Smooth muscle cell (in vitro differentiated cells): ENCODE data around the gene PYGB. TPM values are rescaled to one million over a fixed set of nuclear protein-coding genes. Genes with fewer than 3 reads are reported as not detected.

Experiments
- DNase-seq: peaks from one replicate; lab custom pipeline; 2025; ENCODE audit not compliant: unreplicated experiment; lab: John Stamatoyannopoulos, UW
- H2AFZ ChIP-seq: fragments of 200-600 bp; sonication (generic); 2 replicates; pipeline ENCODE4 v1.6.0; 2016; ENCODE audit warnings: antibody characterized with exemption, low read depth, mild to moderate bottlenecking
- H3F3A ChIP-seq: fragments of 200-600 bp; sonication (generic); 2 replicates; pipeline ENCODE4 v1.6.0; 2017; ENCODE audit warnings: antibody characterized with exemption, low read depth
- H3K27ac ChIP-seq: fragments of 200-600 bp; sonication (generic); 2 replicates; pipeline ENCODE4 v1.5.1; 2016; ENCODE audit warnings: low read depth, mild to moderate bottlenecking
- H3K27me3 ChIP-seq: fragments of 200-600 bp; sonication (generic); 2 replicates; pipeline ENCODE4 v1.6.1; 2016; ENCODE audit warnings: low read depth, mild to moderate bottlenecking
- H3K36me3 ChIP-seq: fragments of 200-600 bp; sonication (generic); 2 replicates; pipeline ENCODE4 v1.5.1; 2016; ENCODE audit warnings: low read depth
- H3K4me1 ChIP-seq: fragments of 200-600 bp; sonication (generic); 2 replicates; pipeline ENCODE4 v1.5.1; 2016; ENCODE audit warnings: low read depth
- H3K4me2 ChIP-seq: fragments of 200-600 bp; sonication (generic); 2 replicates; pipeline ENCODE4 v1.6.0; 2016; ENCODE audit warnings: mild to moderate bottlenecking
- H3K4me3 ChIP-seq: fragments of 200-600 bp; sonication (generic); 2 replicates; pipeline ENCODE4 v1.5.1; 2016; ENCODE audit warnings: mild to moderate bottlenecking
- H3K79me2 ChIP-seq: fragments of 200-600 bp; sonication (generic); 2 replicates; pipeline ENCODE4 v1.6.0; 2016; ENCODE audit warnings: low read depth, mild to moderate bottlenecking
- H3K9ac ChIP-seq: fragments of 200-600 bp; sonication (generic); 2 replicates; pipeline ENCODE4 v1.6.0; 2016; ENCODE audit warnings: low read depth
- H3K9me3 ChIP-seq: fragments of 200-600 bp; sonication (generic); replicated peaks from 2 replicates; pipeline ENCODE4 v1.5.1; 2016; ENCODE audit warnings: low read depth
- H4K20me1 ChIP-seq: fragments of 200-600 bp; sonication (generic); 2 replicates; pipeline ENCODE4 v1.6.0; 2016; ENCODE audit warnings: low read depth
- CTCF ChIP-seq: fragments of 200-600 bp; sonication (generic); IDR thresholded peaks from 2 replicates; pipeline ENCODE4 v1.5.1; 2017; ENCODE audit warnings: borderline replicate concordance, mild to moderate bottlenecking, antibody characterized with exemption; ENCODE audit not compliant: insufficient read depth, poor library complexity, severe bottlenecking
- WGBS: methylation state at CpG from one replicate; pipeline ENCODE4 v1.1.7; 2016; ENCODE audit warnings: low lambda C conversion rate; 5-methylcytosine and 5-hydroxymethylcytosine counted together
- polyA plus RNA-seq: library from polyadenylated mRNA; unstranded; fragments of >200 nt; fragmentation: Nextera tagmentation; extraction: Ambion mirVana; gene quantifications from 2 replicates; pipeline ENCODE4 v1.2.1, GENCODE V29; 2016
- total RNA-seq: library from RNA; depleted of rRNA; stranded (reverse); fragments of >200 nt; gene quantifications from 2 replicates; pipeline ENCODE4 v1.2.3, GENCODE V29; 2014

PYGB gene
- total and polyA plus RNA-seq, 2 experiments from 2014 or later = 31.8 to 39.4 TPM

GRCh38 chr20:25219365-25219764 is 28.5 kb upstream of the PYGB start:
- no peak for TF ChIP-seq CTCF
- Histone ChIP-seq H3K9ac (no peak overlapping the region), H3K27ac (no peak overlapping the region), H3K27me3 (no peaks in the 10 kb centered on the region), H3K9me3 (no peaks in the 10 kb centered on the region), H3K4me1 (peaks cover 13% of the 10 kb centered on the region), H4K20me1 (no peaks in the 10 kb centered on the region), H3K36me3 (no peaks in the 10 kb centered on the region), H3F3A (no peaks in the 10 kb centered on the region), H3K4me2 (no peak overlapping the region), H2AFZ (no peak overlapping the region), H3K79me2 (no peaks in the 10 kb centered on the region), H3K4me3 (no peak overlapping the region)
- 95% methylated on average over 7 of the region's 7 CpGs for WGBS
- no peak for DNase-seq

- TF ChIP-seq CTCF = peak; percentile 24
- WGBS = 91% methylated on average over 16 of the region's 16 CpGs
- Histone ChIP-seq H3F3A (no peaks in the 10 kb centered on the region), H2AFZ (no peak overlapping the region), H3K4me1 (peaks cover 13% of the 10 kb centered on the region), H3K27me3 (no peaks in the 10 kb centered on the region), H3K4me2 (no peak overlapping the region), H3K36me3 (no peaks in the 10 kb centered on the region), H3K27ac (no peak overlapping the region), H3K9me3 (no peaks in the 10 kb centered on the region), H4K20me1 (no peaks in the 10 kb centered on the region), H3K79me2 (no peaks in the 10 kb centered on the region), H3K9ac (no peak overlapping the region), H3K4me3 (no peak overlapping the region)
- no peak for DNase-seq
Measured at GRCh38 chr20:25220021-25220730, 27.7 kb upstream of the PYGB start.

DNA sequence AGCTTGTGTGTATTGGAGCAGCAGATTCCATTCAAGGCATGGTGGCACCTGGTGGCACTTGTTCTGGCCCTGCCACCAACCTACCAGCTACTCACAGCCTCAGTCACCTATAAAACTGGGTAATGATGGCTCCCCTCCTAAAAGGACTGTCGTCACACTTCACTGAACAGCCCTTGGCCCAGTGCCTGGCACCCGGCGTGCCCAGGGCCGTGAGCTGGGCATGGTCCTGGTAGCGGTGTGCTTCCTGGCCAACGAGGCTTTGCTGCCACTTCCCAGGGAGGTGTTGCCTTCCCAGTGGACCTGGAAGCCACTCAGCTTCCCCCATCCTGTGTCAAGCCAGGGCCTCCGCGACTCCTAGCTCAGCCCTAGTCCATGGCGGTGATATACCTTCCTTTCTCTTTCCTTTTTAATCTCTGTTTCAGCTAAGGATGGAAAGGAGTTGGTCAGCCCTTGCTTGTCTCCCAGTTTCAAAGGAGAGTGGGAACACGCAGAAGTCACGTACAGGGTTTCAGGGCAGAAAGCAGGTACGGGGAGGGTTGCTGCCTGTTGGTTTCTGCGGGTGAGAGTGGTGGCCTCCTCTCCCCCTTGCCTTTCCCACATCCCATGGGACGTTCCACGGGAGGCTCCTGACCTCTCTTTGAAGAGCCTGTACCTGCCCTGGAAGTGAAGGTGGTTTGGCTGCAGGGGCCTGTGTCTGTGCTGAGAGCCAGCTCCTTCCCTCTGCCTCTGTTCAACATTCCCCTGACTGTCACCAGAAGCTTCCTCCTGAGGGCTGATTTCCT is 26.9 kb upstream of the PYGB start:
- Histone ChIP-seq H4K20me1 (no peaks in the 10 kb centered on the region), H3K27ac (no peak overlapping the region), H3K9ac (no peak overlapping the region), H2AFZ (no peak overlapping the region), H3K79me2 (no peaks in the 10 kb centered on the region), H3K36me3 (no peaks in the 10 kb centered on the region), H3K4me1 (peaks cover 13% of the 10 kb centered on the region), H3K27me3 (no peaks in the 10 kb centered on the region), H3K4me3 (no peak overlapping the region), H3K9me3 (no peaks in the 10 kb centered on the region), H3K4me2 (no peak overlapping the region), H3F3A (no peaks in the 10 kb centered on the region)
- DNase-seq = no peak
- TF ChIP-seq CTCF = no peak
- 97% methylated on average over 15 of the region's 15 CpGs for WGBS
